Small intestine (tissue), 7 donors: Measurements from ENCODE around the gene SGMS1. TPM values are rescaled to one million over a fixed set of nuclear protein-coding genes. Genes with fewer than 3 reads are reported as not detected.

Experiments used
- DNase-seq, 2 donors: peaks; one replicate each; pipeline versions ENCODE4 v3.0.0 to v3.0.0-alpha.2; 2013
- FAIRE-seq: peaks from 2 replicates; lab custom pipeline; 2012; peaks lifted over from hg19 to GRCh38; lab: Jason Lieb, UNC
- H3K27ac ChIP-seq, 3 donors: one replicate each; pipeline ENCODE4 v1.5.1; 2013; ENCODE audit warnings: low read length in 2 of 3, mild to moderate bottlenecking in 2 of 3, control low read depth in 1 of 3, inconsistent platforms in 1 of 3, low read depth in 1 of 3, moderate library complexity in 1 of 3
- H3K27me3 ChIP-seq, 3 donors: one replicate each; pipeline ENCODE4 v1.6.1; 2013; ENCODE audit warnings: low read length in 3 of 3, inconsistent platforms in 1 of 3; ENCODE audit not compliant: control insufficient read depth in 3 of 3, insufficient read depth in 3 of 3
- H3K36me3 ChIP-seq, 3 donors: one replicate each; pipeline ENCODE4 v1.6.1; 2013; ENCODE audit warnings: low read length in 3 of 3, inconsistent platforms in 1 of 3, low read depth in 1 of 3, mild to moderate bottlenecking in 1 of 3, moderate library complexity in 1 of 3; ENCODE audit not compliant: control insufficient read depth in 3 of 3, insufficient read depth in 2 of 3
- H3K4me1 ChIP-seq, 3 donors: one replicate each; pipeline ENCODE4 v1.6.1; 2013; ENCODE audit warnings: low read length in 2 of 3, inconsistent platforms in 1 of 3, low read depth in 1 of 3, mild to moderate bottlenecking in 1 of 3, moderate library complexity in 1 of 3; ENCODE audit not compliant: control insufficient read depth in 3 of 3, insufficient read depth in 2 of 3
- H3K4me3 ChIP-seq, 3 donors: one replicate each; pipeline ENCODE4 v1.5.1; 2013; ENCODE audit warnings: low read length in 3 of 3, control low read depth in 1 of 3, inconsistent platforms in 1 of 3, low read depth in 1 of 3, mild to moderate bottlenecking in 1 of 3, moderate library complexity in 1 of 3
- H3K9me3 ChIP-seq, 2 donors: one replicate each; pipeline ENCODE4 v1.6.1; 2013; ENCODE audit warnings: low read depth in 1 of 2, low read length in 1 of 2; ENCODE audit not compliant: control insufficient read depth in 2 of 2, insufficient read depth in 1 of 2
- WGBS, 3 donors: extraction: QIAGEN DNeasy Blood & Tissue Kit; methylation state at CpG; one replicate each; pipeline ENCODE4 v1.1.7; 2013; 5-methylcytosine and 5-hydroxymethylcytosine counted together
- polyA plus RNA-seq, 4 donors: library from polyadenylated mRNA; stranded (reverse) in 3 of 4; unstranded in 1 of 4; fragments of 200-250 nt in 3 of 4; fragments of 120-200 nt in 1 of 4; gene quantifications; one replicate each; pipeline versions ENCODE4 v1.2.1 to v1.2.3, GENCODE V29; 2013
- donor health status: healthy with polysubstance abuse.
- donor health status: control.
- donor health status: control.
- donor health status: Bipolar disorder and iron deficiency.
- donor health status: healthy.

The SGMS1 gene
- polyA plus RNA-seq, 4 donors: 7.6 to 28.2 (median 11.4) TPM

DNA sequence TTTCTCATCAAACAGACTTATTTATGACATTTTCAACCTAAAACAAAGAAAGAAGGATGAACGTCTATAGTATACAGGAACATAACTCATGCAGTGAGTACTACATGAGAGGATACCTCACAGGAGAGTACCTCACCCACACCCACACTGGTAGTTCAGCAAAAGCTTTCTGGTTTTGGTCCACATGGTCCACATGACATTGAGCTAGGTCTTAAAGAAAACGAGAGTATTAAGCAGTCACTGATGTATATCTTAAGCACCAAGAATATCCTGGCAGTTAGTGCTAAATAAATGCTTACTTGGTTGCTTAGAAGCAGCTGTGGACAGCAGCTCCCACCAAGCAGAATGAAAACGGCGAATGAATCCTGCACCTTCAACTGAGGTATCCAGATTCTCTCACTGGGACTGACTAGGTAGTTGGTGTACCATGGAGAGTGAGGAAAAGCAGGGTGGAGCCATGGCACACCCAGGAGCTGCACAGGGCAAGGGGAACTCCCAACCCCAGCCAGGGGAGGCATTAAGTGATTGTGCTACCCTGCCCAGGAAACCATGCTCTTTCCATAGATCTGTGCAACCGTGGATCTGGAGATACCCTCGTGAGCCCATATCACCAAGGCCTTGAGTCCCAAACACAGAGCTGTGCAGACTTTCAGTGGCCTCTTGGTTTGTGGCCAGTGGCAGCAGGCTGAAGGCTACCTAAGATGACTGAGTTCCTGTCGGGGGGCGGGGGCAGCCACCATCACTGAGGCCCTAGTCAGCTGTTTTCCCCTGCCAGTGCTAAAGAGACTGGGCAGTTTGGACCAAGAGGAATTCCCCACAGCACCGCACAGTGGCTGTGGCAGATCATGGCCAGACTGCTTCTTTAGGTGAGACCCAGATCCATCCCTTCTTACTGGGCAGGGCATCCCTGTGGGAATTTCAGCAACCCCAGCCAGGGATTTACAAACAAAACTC lies 143.4 kb downstream of the SGMS1 start:
- H3K4me3 ChIP-seq: no peak overlapping the region
- peaks cover 0 to 15% (median 5%) of the 10 kb centered on the region in 3 donors for H3K36me3 ChIP-seq
- DNase-seq: no peak
- H3K4me1 ChIP-seq: no peaks in the 10 kb centered on the region
- H3K27me3 ChIP-seq: no peaks in the 10 kb centered on the region
- FAIRE-seq: no peak
- 92 to 94% (median 93%) methylated on average over 9 of the region's 9 CpGs for WGBS, 3 donors
- peaks cover 0 to 8% of the 10 kb centered on the region in 2 donors for H3K9me3 ChIP-seq
- no peak overlapping the region for H3K27ac ChIP-seq

DNA sequence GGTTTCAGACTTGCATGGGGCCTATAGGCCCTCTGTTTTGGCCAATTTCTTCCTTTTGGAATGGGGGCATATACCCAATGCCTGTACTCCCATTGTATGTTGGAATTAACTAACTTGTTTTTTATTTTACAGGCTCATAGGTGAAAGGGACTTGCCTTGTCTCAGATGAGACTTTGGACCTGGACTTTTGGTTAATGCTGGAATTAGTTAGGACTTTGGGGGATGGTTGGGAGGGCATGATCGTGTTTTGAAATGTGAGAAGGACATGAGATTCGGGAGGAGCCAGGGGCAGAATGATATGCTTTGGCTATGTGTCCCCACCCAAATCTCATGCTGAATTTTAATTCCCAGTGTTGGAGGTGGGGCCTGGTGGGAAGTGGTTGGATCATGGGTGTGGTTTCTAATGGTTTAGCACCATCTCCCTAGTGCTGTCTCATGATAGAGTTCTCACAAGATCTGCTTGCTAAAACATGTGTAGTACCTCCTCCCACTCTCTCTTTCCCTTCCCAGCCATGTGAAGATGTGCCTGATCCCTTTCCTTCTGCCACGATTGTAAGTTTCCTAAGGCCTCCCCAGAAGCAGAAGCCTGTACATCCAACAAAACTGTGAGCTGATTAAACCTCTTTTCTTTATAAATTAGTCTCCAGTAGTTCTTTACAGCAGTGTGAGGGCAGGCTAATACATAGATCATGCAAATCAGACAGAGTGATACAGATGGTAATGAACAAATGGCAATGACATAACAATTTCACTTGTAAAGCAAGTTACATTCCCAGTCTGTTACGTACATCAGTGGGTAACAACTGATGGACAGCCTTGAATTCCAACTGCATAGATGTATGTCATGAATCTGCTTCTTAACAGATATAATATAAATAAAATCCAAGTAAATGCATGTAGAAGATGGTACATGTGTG lies 146.2 kb downstream of the SGMS1 start:
- Histone ChIP-seq H3K4me3 (no peak overlapping the region), H3K27me3 (no peaks in the 10 kb centered on the region), H3K27ac (no peak overlapping the region), H3K36me3 (peaks cover 0 to 15% (median 5%) of the 10 kb centered on the region in 3 donors), H3K9me3 (peaks cover 0 to 8% of the 10 kb centered on the region in 2 donors), H3K4me1 (no peaks in the 10 kb centered on the region)
- 83 to 96% (median 84%) methylated on average over 4 of the region's 4 CpGs for WGBS, 3 donors
- no peak for FAIRE-seq
- DNase-seq: no peak

DNA sequence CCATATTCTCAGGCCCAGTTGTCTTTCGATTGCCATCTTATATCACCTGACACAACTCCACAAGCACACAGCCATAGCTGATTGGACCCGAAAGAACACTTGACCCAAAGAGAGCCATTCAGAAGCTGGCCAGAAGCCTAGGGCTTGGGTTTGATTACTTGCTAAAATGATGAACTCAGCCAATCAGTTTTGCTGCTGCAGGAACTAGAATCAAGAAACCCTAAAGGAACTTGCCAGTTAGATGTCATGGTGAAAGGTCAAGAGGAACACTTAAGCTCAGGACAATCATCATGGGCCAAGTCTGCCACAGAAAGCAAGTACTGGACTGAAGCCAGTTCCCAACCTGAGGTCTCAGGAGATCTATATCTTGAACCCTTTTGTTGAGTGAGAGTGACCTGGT lies 150.0 kb downstream of the SGMS1 start:
- DNase-seq: no peak
- Histone ChIP-seq H3K4me1 (peaks cover 2 to 19% (median 12%) of the 10 kb centered on the region in 3 donors), H3K27me3 (no peaks in the 10 kb centered on the region), H3K4me3 (peak overlapping the region in 1 of 3 donors; percentile 15), H3K36me3 (peaks cover 0 to 6% (median under 1%) of the 10 kb centered on the region in 3 donors), H3K9me3 (peaks cover 0 to 8% of the 10 kb centered on the region in 2 donors), H3K27ac (no peak overlapping the region)
- no peak for FAIRE-seq
- 96 to 98% (median 97%) methylated on average over 2 of the region's 2 CpGs for WGBS, 3 donors

DNA sequence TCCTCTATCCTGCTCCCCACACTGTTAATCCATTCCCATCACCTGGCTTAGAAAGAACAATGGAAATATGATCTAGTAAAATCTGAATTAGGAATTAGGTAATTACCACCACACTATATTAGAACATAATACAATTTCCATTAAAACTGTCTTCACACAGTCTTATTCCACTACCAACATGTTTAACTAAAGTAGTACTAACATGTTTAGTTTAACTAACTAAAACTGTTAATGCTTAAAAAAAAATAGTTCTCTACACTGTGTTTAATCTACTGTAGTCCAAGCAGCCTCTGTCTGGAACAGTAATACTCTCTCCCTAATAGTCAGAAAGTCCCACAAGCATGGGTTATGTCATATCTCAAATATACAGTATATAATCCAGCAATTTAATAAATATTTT lies 150.8 kb downstream of the SGMS1 start:
- no peak for FAIRE-seq
- no peak for DNase-seq
- Histone ChIP-seq H3K9me3 (peaks cover 0 to 8% of the 10 kb centered on the region in 2 donors), H3K27me3 (no peaks in the 10 kb centered on the region), H3K4me1 (peaks cover 3 to 21% (median 12%) of the 10 kb centered on the region in 3 donors), H3K27ac (no peak overlapping the region), H3K36me3 (peaks cover 0 to 6% (median 0%) of the 10 kb centered on the region in 3 donors), H3K4me3 (no peak overlapping the region)

DNA sequence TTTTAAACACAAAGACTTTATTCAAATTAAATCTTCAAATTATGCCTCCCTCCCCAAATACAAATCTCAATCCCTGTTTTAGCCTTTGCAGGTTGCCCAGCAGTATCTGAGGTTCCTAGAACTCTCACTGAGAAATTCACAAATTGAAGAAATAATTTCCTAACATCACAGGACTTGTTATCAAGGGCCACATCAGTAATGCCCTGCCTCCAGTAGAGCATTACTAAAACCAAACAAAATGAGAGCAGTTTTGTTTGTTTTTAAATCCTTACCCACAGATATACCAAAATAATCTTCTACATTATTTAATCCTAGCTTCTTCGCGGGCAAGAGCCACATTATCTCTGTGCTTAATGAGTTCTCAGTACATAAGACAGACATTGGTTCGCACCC lies 152.2 kb downstream of the SGMS1 start:
- FAIRE-seq (no peak), DNase-seq (no peak)
- peaks cover 0 to 2% (median 0%) of the 10 kb centered on the region in 3 donors for H3K36me3 ChIP-seq
- peaks cover 0 to 1% of the 10 kb centered on the region in 2 donors for H3K9me3 ChIP-seq
- H3K27me3 ChIP-seq: no peaks in the 10 kb centered on the region
- no peak overlapping the region for H3K27ac ChIP-seq
- 63 to 85% (median 75%) methylated on average over 3 of the region's 3 CpGs for WGBS, 3 donors
- H3K4me3 ChIP-seq: no peak overlapping the region
- peaks cover 7 to 26% (median 12%) of the 10 kb centered on the region in 3 donors for H3K4me1 ChIP-seq

DNA sequence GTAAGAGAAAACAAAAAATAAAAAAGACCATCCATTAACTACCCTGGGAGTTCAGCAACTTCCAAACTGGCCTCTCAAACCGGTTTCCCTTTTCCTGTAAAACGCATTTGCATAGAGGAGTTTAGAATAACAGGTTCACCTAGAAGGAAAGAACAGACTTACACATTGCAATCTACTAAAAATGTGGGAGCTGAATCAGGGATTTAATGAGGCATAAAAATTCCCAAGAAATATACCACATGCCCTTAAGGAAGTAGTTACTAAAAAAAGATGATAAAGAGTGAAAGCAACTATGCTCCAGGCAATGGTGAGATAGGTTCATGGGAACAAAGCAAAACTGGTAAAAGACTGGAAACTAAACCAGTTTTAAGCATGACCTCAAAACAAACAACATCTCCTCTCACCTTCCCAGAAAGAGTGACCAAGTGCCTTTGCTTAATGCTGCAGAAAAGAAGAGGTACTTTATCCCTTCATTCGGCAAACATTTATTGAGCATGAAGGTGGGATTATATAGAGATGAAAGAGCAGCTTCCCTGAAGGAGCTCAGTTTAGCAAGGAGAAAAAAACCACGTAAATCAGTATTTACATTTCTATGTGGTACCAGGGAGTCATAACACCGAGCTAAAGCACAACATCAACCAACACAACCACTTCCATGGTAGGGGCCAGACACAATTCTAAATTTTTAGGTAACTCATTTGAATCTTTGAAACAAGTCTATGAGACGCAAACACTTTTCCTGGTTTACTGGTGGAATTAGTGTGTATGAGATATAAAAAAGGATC lies 152.8 kb downstream of the SGMS1 start:
- no peak overlapping the region for H3K4me3 ChIP-seq
- H3K27ac ChIP-seq: peak overlapping the region in 2 of 3 donors; percentile 34 to 77
- 39 to 69% (median 57%) methylated on average over 6 of the region's 6 CpGs for WGBS, 3 donors
- no peaks in the 10 kb centered on the region for H3K27me3 ChIP-seq
- H3K36me3 ChIP-seq: no peaks in the 10 kb centered on the region
- H3K4me1 ChIP-seq: peaks cover 7 to 26% (median 12%) of the 10 kb centered on the region in 3 donors
- no peak for FAIRE-seq
- no peaks in the 10 kb centered on the region for H3K9me3 ChIP-seq
- DNase-seq: peak; percentile 37 to 47

DNA sequence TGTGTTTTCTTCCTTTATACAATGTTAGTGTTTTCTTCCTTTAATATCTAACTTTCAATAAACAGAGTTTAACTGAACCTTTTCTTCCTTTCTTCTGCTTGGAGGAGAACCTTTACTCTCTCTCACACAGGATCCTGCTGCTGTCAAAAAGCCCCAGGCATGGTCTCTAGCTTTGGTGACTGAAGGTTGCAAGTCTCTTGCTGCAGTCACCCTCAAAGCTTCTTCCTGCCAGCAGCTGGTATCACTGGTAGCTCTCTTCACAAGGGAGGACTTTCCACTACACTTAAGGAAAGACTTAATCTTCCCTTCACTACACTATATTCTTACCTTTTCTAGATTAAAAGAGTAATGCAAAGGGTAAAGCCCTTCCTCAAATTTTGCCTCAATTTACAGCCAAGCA lies 153.4 kb downstream of the SGMS1 start:
- Histone ChIP-seq H3K4me1 (peaks cover 7 to 26% (median 12%) of the 10 kb centered on the region in 3 donors), H3K27me3 (no peaks in the 10 kb centered on the region), H3K4me3 (no peak overlapping the region), H3K36me3 (no peaks in the 10 kb centered on the region), H3K9me3 (no peaks in the 10 kb centered on the region), H3K27ac (peak overlapping the region; percentile 34 to 77 (median 64))
- FAIRE-seq (no peak), DNase-seq (peak; percentile 13 to 24)
